Measurements from ENCODE around the gene EAPP. TPM values are rescaled to one million over a fixed set of nuclear protein-coding genes. Genes with fewer than 3 reads are reported as not detected.

EAPP gene
- total RNA-seq, 2 donors from 2014 or later: 34.7 to 59.7 TPM

GRCh38 chr14:34502545-34503225 lies 36.8 kb downstream of the EAPP start:
- DNase-seq: no peak
- intact Hi-C loops (cut with DNase I): no loop called here
- Histone ChIP-seq H3K36me3 (no peaks in the 10 kb centered on the region), H3K9me3 (no peaks in the 10 kb centered on the region), H3K27ac (peak overlapping the region; percentile 20), H3K4me3 (no peak overlapping the region), H3K27me3 (no peaks in the 10 kb centered on the region), H3K9ac (ENCODE audit: low read depth in 2 of 2, low read length in 2 of 2) (no peak overlapping the region), H3K4me1 (no peaks in the 10 kb centered on the region)
- TF ChIP-seq, protein P1, sequence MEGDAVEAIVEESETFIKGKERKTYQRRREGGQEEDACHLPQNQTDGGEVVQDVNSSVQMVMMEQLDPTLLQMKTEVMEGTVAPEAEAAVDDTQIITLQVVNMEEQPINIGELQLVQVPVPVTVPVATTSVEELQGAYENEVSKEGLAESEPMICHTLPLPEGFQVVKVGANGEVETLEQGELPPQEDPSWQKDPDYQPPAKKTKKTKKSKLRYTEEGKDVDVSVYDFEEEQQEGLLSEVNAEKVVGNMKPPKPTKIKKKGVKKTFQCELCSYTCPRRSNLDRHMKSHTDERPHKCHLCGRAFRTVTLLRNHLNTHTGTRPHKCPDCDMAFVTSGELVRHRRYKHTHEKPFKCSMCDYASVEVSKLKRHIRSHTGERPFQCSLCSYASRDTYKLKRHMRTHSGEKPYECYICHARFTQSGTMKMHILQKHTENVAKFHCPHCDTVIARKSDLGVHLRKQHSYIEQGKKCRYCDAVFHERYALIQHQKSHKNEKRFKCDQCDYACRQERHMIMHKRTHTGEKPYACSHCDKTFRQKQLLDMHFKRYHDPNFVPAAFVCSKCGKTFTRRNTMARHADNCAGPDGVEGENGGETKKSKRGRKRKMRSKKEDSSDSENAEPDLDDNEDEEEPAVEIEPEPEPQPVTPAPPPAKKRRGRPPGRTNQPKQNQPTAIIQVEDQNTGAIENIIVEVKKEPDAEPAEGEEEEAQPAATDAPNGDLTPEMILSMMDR (IDR thresholded peaks at IDR 0.05): no peak

DNA sequence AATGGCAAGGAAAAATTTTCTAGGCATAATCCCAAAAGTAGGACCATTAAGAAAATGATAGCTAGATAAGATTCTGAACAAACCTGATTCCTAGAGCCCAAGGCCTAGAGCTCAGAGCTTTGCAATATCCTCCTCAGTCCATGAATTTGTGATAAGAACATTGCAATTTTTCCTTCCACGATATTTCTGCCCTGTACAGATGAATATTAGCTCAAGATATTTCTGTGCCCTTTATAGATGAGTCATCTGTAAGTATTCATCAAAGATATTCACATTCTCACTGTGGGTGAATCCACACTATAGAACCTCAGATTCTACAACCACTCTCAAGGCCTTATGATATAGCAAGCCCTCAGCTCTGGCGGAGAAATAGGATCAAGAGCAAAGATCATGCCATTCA lies 37.5 kb downstream of the EAPP start:
- no peak overlapping the region for H3K27ac ChIP-seq
- intact Hi-C loops (cut with DNase I): no loop called here
- H3K36me3 ChIP-seq: no peaks in the 10 kb centered on the region
- no peak overlapping the region for H3K4me3 ChIP-seq
- no peaks in the 10 kb centered on the region for H3K4me1 ChIP-seq
- no peak overlapping the region for H3K9ac ChIP-seq (ENCODE audit: low read depth in 2 of 2, low read length in 2 of 2)
- TF ChIP-seq, protein P1 (IDR thresholded peaks at IDR 0.05): no peak
- DNase-seq: no peak
- H3K27me3 ChIP-seq: no peaks in the 10 kb centered on the region
- no peaks in the 10 kb centered on the region for H3K9me3 ChIP-seq

DNA sequence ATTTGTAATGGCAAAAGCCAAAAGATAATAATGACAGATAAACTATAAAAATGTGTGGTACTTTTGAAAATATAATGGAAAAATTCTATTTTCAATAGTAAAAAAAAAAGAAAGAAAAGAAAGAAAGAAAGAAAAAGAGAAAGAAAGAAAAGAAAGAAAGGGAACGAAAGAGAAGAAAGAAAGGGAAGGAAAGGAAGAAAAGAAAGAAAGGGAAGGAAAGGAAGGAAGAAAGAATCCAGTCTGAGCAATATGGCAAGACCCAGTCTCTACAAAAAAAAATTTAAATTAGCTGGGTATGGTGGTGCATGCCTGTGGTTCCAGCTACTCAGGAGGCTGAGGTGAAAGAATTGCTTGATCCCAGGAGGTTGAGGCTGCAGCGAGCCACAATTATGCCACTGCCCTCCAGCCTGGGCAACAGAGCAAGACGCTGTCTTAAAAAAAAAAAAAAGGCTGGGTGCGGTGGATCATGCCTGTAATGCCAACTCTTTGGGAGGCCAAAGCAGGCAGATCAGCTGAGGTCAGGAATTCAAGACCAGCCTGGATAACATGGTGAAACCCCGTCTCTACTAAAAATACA lies 38.4 kb downstream of the EAPP start:
- TF ChIP-seq, protein P1 (IDR thresholded peaks at IDR 0.05): no peak
- intact Hi-C loops (cut with DNase I): no loop called here

DNA sequence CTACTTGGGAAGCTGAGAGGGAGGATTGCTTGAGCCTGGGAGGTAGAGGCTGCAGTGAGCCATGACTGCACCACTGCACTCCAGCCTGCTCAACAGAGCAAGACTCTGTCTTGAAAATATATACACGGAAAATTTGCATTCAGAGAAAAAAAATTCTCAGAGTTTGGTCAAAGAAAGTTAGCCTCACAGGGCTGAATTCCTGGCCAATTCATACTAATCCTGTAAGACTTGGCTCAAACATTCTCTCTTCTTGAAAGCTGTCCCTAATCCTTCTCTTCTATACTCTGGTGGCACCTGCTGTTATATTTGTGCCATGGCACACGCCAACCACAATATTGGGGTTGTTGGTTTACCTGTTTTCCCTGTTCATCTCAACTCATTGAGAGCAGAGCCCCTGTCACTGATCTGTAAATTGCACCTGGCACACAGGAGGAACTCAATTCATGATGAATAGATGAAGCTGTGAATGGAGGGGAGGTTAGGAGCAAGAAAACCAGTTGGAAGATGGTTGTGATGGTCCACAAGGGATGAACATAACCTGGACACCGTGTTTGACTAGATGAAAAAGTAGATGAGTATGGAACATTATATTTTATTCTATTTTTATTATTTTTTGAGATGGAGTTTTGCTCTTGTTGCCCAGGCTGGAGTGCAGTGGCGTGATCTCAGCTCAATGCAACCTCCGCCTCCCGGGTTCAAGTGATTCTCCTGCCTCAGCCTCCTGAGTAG lies 40.7 kb downstream of the EAPP start:
- H3K4me1 ChIP-seq: no peaks in the 10 kb centered on the region
- H3K4me3 ChIP-seq: no peak overlapping the region
- TF ChIP-seq, protein P1 (IDR thresholded peaks at IDR 0.05): peak; percentile 57
- H3K9ac ChIP-seq (ENCODE audit: low read depth in 2 of 2, low read length in 2 of 2): peak overlapping the region in 1 of 2 donors; percentile 26
- no peaks in the 10 kb centered on the region for H3K9me3 ChIP-seq
- intact Hi-C loops (cut with DNase I): loop anchor here (2.0 to 5.0 kb wide), 2 partner anchors 132 to 168 kb away; no protein-coding TSS in a partner anchor
- peak; percentile 64 for DNase-seq
- no peaks in the 10 kb centered on the region for H3K36me3 ChIP-seq
- no peaks in the 10 kb centered on the region for H3K27me3 ChIP-seq
- H3K27ac ChIP-seq: peak overlapping the region; percentile 88

More for the DNA sequence above, 38.4 kb downstream of the EAPP start:
- Histone ChIP-seq H3K4me3 (no peak overlapping the region), H3K27ac (no peak overlapping the region), H3K4me1 (no peaks in the 10 kb centered on the region), H3K27me3 (no peaks in the 10 kb centered on the region), H3K9ac (ENCODE audit: low read depth in 2 of 2, low read length in 2 of 2) (no peak overlapping the region), H3K36me3 (no peaks in the 10 kb centered on the region), H3K9me3 (no peaks in the 10 kb centered on the region)
- no peak for DNase-seq

GRCh38 chr14:34496679-34497513 lies 42.6 kb downstream of the EAPP start:
- peak overlapping the region; percentile 88 for H3K27ac ChIP-seq
- peak; percentile 86 for DNase-seq
- intact Hi-C loops (cut with DNase I): loop anchor here (5.0 kb wide), 1 partner anchor 130 kb away; no protein-coding TSS in a partner anchor
- H3K9ac ChIP-seq (ENCODE audit: low read depth in 2 of 2, low read length in 2 of 2): peak overlapping the region in 1 of 2 donors; percentile 13
- no peaks in the 10 kb centered on the region for H3K27me3 ChIP-seq
- H3K4me3 ChIP-seq: no peak overlapping the region
- no peaks in the 10 kb centered on the region for H3K9me3 ChIP-seq
- TF ChIP-seq, protein P1 (IDR thresholded peaks at IDR 0.05): no peak
- H3K4me1 ChIP-seq: no peaks in the 10 kb centered on the region
- H3K36me3 ChIP-seq: no peaks in the 10 kb centered on the region
